Retina (tissue), 1 donor: ENCODE data around the gene SENP3.
"Not testable (repeated sequence)": the region's sequence is repeated elsewhere in the genome, so short reads cannot be mapped to it uniquely, and the experiment has no call there.

Experiments used
- DNase-seq: peaks from one replicate; pipeline ENCODE4 v3.0.0-alpha.2; 2016

The SENP3 gene

DNA sequence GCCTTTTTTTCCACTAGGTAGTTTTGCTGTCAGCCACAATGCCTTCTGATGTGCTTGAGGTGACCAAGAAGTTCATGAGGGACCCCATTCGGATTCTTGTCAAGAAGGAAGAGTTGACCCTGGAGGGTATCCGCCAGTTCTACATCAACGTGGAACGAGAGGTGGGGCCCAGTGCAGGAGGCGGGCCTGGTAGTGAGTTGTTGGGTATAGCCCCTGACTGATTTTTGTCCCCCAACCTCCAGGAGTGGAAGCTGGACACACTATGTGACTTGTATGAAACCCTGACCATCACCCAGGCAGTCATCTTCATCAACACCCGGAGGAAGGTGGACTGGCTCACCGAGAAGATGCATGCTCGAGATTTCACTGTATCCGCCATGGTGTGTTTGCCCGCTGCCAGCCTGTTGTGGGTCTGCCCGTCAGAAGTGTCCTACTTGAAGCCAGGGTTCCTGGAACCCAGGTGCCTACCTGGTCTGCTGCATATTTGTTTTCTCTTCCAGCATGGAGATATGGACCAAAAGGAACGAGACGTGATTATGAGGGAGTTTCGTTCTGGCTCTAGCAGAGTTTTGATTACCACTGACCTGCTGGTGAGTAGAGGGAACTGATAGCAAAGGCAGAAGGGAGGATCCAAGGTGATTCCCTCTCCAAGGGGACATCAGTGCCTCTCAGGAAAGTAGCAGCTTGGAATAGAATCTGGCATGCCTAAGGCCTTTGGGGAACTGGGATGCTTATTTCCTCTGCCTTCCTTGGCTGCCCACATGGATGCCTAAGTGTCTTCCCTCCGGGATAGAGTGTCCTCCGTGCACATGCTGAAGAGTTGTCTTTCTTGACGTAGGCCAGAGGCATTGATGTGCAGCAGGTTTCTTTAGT is 15.8 kb downstream of the SENP3 start:
- DNase-seq: no peak

DNA sequence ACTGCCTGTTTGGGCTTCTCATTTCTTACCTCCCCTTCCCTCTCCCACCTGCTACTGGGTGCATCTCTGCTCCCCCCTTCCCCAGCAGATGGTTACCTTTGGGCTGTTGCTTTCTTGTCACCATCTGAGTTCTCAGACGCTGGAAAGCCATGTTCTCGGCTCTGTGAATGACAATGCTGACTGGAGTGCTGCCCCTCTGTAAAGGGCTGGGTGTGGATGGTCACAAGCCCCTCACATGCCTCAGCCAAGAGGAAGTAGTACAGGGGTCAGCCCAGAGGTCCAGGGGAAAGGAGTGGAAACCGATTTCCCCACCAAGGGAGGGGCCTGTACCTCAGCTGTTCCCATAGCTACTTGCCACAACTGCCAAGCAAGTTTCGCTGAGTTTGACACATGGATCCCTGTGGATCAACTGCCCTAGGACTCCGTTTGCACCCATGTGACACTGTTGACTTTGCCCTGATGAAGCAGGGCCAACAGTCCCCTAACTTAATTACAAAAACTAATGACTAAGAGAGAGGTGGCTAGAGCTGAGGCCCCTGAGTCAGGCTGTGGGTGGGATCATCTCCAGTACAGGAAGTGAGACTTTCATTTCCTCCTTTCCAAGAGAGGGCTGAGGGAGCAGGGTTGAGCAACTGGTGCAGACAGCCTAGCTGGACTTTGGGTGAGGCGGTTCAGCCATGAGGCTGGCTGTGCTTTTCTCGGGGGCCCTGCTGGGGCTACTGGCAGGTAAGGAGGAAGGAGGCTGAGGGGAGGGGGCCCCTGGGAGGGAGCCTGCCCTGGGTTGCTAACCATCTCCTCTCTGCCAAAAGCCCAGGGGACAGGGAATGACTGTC is 17.5 kb downstream of the SENP3 start, which contains the start of gene CD68:
CD68 (plus strand) TSS at position 638 of the 833 bp plus-strand sequence; CDS start at position 678, 40 bp downstream.
- no peak for DNase-seq

DNA sequence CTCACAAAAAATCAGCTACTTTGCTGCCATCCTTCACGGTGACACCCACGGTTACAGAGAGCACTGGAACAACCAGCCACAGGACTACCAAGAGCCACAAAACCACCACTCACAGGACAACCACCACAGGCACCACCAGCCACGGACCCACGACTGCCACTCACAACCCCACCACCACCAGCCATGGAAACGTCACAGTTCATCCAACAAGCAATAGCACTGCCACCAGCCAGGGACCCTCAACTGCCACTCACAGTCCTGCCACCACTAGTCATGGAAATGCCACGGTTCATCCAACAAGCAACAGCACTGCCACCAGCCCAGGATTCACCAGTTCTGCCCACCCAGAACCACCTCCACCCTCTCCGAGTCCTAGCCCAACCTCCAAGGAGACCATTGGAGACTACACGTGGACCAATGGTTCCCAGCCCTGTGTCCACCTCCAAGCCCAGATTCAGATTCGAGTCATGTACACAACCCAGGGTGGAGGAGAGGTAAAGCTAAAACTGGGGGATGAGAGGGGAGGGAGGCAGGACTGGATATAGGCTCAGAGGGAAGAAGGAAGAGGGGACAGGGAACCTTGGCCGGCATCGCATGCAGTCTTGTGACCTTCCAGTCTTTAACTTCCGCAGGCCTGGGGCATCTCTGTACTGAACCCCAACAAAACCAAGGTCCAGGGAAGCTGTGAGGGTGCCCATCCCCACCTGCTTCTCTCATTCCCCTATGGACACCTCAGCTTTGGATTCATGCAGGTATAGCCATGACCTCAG is 18.3 kb downstream of the SENP3 start:
- no peak for DNase-seq

DNA sequence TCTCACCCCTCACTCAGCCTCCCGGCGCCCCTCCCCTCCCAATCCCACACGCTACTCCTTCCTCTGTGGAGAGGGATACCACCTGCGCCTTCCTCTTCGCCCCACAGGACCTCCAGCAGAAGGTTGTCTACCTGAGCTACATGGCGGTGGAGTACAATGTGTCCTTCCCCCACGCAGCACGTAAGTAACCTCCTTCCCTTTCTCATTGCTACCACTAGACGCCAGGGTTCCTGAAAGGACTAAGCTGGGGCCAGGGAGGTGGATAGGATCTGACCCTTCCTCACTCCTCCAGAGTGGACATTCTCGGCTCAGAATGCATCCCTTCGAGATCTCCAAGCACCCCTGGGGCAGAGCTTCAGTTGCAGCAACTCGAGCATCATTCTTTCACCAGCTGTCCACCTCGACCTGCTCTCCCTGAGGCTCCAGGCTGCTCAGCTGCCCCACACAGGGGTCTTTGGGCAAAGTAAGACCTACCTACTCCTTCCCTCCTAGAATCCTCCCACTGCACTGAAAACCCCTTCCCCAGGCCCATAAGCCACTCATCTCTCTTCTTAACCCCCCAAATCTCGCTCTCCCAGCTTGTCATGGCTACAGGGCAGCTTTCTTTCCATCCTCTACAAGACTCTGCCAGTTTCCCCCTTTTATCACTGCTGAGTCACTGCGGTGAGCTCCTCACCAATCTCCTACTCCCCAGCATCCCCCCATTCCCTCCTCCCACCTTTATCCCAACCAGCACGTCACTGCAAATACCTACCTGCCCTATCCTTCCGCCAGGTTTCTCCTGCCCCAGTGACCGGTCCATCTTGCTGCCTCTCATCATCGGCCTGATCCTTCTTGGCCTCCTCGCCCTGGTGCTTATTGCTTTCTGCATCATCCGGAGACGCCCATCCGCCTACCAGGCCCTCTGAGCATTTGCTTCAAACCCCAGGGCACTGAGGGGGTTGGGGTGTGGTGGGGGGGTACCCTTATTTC is 19.2 kb downstream of the SENP3 start:
- no peak for DNase-seq

DNA sequence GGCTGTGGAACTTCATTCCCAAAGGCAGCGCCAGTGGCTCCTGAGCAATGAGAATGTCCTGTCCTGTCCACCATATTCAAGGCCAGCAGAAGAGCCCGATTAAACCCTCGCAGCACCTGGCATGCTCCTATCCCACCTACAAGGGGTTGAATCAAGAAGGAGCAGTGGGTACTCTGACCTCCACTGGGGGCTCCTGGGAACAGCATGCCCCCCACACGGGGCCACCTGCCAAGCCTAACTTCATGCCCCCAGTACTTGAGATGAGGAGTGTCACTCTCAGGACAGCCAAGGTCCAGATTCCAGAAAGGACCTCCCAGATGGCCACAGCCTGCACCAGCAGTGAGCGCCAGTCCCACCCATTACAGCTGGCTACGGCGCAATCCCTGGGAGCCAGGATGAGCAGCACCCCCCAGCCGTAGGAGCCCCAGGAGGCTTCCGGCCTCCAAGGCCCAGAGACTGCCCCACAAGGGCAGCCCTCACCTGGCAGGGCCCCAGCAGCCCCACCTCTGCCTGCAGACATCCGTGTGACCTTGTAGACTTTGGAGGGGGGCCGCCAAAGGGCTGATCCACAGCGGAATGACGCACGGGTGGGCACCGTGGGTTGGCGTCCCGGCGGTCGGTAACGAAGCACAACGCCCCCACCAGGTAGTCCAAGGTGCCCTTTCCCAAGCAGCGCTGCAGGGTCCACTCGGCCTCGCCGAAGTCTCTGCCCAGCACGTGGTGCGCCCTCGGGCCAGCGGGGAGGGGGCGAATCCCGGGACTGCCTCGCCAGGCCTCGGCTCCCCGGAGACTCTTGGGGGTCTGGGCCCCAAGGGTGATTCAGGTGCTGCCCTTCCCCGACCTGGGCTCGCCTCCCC is 20.9 kb downstream of the SENP3 start:
- no peak for DNase-seq

DNA sequence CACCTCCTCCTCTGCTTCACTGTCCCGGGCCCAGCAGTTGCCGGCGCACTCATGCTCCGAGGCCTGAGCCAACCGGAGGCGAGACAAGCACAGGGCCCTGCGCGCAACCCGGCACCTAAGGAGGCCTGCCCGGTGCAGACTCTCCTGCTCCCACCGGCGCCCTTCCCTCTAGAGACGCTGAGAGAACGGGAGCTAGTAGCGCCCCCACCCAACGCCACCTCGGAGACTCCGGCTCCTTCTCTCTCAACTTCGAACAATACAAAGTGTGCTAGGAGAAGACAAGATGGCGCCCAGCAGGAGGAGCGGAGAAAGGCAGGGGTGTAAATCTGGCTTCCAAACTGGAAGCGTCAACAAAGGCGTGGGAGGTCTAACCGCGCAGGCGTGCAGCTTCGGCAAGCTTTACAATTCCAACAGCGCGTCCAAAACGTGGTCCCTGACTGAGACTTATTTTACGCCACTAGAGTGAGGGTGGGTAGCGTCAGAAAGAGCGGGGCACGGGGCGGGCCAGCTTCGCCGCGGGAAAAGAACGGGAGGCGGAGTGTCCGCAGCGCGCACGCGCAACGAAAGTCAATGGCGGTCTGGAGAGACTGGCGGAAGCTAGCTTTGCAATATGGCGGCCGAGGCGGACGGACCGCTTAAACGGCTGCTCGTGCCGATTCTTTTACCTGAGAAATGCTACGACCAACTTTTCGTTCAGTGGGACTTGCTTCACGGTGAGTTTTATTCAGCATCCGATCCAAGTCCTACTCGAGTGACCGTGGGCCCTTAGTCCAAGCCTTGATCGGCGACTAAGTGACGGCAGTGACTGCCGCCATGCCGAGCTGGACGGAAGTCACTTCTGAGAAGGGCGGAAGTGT is 21.8 kb downstream of the SENP3 start, which contains the start of gene MPDU1:
MPDU1 (plus strand) TSS at position 600 of the 857 bp plus-strand sequence; CDS start at position 611, 11 bp downstream.
- peak; percentile 99 for DNase-seq

DNA sequence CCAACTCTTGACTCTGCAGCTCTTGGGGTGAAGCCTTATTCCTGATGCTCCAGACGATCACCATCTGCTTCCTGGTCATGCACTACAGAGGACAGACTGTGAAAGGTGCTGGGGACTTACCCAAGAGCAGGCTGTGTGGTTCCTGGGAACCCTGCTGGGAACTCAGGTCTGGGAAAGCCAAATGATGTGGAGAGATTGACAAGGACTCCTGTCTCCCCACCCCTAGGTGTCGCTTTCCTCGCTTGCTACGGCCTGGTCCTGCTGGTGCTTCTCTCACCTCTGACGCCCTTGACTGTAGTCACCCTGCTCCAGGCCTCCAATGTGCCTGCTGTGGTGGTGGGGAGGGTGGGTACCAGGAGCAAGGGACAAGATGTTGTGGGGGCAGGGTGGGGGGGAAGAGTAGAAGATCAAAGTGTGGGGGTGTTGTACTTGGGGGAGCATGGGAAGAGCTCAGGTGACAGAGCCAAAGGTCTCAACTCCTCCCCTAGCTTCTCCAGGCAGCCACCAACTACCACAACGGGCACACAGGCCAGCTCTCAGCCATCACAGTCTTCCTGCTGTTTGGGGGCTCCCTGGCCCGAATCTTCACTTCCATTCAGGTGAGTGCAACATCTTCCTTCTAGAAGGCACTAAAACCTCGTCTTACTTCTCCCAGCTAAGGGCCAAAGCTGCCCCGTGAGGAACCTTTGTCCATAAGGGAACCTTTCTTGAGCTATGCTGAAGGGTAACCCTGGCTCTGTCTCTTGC is 25.1 kb downstream of the SENP3 start:
- DNase-seq: no peak

DNA sequence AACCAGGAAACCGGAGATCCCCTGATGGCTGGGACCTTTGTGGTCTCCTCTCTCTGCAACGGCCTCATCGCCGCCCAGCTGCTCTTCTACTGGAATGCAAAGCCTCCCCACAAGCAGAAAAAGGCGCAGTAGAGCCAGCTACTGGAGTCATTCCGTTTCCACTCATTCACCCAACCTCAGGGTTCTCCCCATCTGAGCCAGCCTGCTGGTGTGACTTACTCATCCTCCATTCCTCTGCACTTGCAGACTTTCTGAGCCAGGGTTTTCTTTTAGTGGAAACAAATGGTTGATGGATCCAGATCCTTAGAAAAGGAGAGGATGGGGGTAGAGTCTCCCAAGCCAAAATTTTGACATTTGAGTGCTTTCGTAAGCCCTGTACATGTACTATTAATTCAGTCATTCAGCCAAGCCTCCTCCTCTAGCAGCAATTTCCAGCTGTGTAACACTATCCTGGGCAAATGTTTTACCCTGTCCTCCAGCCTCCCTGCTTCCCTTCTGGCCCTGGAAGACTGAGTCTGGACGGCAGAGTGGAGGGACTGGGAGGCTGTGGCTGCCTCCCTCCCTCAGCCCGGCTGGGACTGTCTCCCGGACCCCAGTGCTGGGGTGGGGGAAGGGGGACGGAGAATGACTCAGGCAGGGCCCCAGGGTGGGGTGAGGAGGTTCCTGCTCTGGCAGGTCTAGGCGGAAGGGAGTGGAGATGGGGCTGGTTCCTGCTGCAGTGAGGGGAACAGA is 25.9 kb downstream of the SENP3 start:
- no peak for DNase-seq

DNA sequence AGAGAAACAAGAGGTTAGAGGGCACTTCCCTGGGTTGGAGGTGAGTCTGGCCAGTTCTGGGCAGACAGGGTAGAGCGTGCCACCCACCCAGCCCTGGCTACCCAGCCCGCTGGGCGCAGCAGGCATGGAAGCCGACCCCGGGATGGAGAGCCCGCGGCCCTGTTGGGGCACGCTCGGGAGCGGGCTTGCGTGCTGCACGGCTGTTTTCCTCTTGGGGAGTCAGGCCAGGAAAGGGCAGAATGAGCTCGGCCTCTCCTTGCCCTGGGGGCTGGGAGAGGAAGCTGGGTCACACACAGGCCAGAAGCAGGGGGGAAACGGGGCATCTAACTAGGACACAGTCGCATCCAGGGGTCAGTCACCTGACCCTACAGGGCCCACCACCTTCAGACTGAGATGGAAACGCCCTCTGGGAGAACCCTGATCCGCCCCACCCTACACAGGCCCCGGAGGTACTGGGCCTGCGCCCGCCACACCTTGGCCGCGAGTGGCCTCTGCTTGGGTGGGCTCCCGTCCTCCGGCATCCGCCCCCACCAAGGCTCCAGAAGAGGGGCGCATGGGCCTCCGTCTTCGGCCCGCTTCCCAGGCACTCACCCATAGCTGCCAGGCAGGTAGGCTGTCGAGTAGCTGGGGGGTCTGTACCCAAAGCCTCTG is 27.0 kb downstream of the SENP3 start:
- DNase-seq: no peak

DNA sequence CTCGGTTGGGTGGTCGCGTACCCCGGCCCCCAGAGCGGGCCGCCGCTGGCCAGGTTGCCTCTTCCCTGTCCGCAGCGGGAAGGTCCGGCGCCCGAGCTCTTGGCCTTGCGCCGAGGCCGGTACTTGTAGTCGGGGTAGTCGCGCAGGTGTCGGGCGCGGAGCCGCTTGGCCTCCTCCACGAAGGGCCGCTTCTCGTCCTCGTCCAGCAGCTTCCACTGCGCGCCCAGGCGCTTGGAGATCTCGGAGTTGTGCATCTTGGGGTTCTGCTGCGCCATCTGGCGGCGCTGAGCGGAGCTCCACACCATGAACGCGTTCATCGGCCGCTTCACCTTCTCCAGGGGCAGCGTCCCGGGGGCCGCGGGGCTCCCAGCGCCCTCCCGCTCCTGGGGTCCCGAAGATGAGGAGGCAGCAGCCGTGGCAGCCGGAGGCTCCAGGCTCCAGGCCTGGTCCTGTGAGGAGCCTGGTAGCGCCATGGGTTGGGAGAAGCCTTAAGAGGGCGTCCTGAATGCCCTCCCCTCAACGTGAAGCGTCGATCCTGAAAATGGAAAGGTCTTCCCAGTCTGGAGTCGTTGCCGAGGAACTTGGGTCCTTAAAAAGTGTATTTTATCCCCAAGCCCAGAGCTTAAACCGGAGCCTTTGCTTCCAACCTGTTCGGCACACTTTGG is 27.6 kb downstream of the SENP3 start:
- DNase-seq: peak; percentile 93

DNA sequence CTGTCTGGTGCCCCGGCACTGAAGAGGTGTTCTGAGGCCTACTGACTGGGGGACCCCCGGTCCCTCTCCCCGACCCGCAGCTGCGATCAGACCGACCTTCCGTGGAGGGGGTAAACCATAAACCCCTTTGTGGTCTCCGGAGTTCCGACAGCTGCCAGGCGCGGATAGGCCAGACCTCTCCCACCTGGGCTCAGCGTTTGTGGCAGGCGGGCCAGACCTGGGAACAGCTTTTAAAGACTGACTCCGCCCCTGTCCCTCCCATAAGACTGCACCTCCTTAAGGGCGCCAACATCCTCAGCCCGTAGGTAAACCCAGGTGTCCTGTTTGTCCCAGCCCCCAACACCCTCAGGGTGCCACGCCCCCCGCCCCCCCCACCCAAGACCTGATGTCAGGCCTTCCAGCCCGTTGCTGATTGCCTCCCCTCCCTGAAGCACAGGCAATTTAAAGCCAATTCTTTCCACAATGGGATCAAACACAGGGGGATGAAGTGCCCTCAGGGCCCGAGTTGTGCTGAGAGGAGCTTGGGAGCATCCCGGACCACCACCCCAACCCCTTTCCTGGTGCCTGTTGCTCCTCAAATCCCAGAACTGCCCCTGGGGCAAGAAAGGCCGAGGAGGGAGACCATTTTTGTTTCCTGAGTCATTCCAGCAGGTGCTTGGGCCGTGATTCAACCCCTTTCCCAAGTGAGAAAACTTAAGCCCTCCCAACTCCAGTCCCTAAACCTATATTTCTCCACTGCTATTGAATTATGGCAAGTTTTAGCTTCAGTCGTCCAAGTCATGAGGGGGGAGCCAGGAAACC is 28.4 kb downstream of the SENP3 start, which contains the start of gene SOX15:
SOX15 (minus strand) TSS at position 204 of the 801 bp plus-strand sequence. CDS start 418 bp downstream, outside the sequence.
- no peak for DNase-seq

DNA sequence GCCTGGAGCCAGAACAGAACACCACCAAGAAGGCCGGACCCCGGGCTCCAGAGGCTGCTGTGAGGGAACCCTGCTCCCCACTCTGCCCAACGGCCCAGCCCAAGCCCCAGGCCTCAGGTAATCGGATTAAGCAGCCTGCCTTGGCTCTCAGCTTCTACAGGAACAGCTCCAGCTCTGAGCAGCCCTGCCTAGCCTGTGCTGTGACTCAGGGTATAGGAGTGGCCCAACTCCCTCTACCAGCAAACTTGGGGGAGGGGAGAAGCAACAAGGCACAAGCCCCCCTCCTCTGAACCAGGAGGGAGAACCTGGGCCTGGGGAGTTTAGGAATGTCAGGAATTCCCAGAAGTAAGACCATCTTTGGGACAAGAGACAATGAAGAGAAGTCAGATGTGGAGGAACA is 29.0 kb downstream of the SENP3 start:
- no peak for DNase-seq

DNA sequence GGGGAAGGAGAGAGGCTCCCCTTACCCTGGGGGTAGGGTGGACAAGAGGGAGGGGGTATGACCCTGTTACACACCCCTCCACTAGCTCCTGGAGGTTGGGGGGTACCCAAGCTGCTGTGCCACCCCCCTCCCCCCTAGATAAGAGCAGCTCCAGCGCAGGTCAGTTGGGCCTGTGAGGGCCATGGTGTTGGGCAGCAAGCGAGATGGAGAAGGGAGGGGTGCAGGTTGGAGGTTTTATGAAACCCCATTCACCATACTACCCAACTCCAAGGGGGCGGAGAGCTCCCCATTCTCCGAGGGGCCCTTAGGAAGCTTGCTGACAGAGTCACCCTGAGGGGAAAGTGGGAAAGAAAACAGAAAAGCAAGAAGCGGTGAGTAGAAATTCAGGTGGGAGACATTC is 29.9 kb downstream of the SENP3 start:
- DNase-seq: no peak

DNA sequence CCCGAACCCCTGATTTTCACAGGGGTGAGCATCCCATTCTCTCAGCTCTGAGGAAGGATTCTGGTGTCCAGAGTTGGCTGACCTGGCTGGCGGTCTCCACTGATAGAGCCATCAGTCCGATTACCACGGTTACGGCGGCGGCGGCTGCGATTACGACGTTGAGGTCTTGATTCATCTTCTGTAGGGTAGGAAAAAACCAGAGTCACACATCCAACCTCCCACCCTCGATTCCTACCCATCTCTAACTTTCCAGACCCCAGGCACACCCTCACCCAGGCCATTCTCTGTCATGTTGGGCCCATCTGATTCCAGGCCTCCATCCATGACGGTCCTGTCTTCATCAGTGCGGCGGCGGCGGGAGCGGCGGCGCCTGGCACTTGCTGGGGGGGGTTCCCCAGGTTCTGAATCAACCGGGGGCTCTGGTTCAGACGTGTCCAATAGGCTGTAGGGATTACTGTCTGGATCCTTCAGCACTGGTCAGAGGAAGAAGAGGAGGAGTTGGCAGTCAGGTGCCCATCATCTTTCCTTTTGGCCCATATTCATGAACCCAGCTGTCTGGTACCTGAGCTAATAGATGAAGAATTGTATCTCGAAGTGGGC is 30.8 kb downstream of the SENP3 start:
- no peak for DNase-seq

DNA sequence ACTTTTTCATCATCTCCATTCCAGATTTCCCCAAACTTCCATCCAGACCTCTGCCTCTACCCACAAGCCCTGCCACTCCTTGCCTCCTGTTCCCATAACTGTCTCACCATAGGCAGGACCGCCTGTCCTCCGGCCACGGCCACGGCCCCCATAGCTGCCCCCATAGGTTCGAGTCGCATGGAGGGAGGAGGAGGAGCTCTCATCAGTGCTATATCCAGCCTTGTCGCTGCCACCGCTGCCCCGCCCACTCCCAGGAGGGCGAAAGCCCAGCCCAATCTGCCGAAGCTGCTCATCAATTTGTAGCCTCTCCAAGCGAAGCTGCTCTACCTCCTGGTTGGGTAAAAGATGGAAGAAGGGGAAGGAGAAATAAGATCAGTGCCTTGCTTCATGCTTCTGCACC is 31.6 kb downstream of the SENP3 start:
- DNase-seq: no peak

DNA sequence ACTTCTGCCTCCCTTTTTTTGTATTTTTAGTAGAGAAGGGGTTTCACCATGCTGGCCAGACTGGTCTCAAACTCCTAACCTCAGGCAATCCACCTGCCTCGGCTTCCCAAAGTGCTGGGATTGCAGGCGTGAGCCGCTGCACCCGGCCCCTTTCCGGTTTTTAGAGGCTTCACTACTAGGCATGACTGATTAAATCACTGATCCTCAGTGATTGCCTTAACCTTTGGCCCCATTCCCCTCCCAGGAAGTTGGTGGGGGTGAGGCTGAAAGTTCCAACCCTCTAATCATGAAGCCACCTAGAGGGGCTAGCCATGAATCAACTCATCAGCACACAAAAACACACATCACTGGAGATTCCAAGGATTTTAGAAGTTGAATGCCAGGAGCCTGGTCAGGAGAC is 35.8 kb downstream of the SENP3 start:
- not testable (repeated sequence) for DNase-seq
